NCI-H226 (cell line): ENCODE data around the gene GATA2.

ENCODE experiments used
- DNase-seq: peaks from one replicate; pipeline ENCODE4 v3.0.0-alpha.2; 2015

Gene GATA2

DNA sequence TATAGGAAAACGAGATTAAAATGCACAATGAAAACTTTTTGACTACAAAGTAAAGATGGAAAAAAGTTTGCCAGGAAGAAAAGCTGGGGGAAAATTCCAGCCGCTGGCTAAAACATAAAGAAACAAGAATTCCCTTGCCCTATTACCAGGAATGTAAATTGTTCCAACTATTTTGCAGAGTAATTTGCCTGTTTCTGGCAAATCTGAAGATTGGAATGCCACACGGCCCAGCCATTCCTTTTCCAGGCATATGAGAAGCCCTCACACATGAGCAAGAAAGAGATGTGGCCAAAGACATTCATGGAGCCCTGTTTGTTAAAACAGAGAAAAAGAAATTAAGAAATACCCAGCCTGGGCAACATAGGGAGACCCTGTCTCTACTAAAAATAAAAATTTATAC, 8.4 kb upstream of the GATA2 start:
- no peak for DNase-seq

DNA sequence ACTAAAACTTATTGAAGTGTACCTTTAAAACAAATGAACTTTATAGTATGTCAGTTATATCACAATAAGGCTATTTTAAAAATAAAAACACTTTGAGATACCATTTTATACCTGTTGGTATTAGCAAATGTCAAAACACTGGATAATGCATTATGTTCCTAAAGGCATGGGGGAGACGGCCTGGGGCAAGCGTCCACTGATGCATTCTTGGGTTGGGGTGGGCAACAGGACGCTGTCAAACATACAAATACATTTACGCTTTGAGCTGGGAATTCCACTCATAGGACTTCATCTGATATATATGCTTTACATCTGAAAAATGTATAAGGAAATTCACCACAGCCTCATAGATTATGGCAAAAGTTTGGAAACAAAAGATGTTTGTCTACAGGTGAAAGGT, 7.6 kb upstream of the GATA2 start:
- no peak for DNase-seq

DNA sequence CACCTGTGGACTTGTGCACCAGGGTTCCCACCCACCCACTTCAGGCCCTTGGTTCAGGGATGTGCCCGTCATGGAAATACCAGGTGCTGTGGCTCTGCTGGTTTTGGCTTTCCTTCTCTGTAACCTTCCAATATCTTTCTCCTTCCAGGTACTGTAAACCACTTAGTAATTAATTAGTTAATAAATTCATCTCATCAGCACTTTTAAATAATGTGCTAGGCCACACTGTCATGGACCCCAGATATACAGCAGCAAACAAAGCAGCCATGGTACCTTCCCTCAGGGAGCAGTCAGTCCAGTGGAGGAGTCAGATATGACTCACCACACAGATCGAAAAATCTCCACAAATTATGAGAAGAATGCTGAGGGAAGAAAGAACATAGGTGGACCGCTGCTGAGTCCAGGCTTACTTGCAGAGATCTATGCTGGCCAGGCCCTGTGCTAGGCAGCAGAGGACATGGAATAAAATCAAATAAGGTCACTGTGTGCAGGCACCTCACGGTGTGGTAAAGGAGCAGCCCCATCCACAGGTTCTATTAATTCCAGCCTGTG, 6.8 kb upstream of the GATA2 start:
- peak; percentile 51 for DNase-seq

DNA sequence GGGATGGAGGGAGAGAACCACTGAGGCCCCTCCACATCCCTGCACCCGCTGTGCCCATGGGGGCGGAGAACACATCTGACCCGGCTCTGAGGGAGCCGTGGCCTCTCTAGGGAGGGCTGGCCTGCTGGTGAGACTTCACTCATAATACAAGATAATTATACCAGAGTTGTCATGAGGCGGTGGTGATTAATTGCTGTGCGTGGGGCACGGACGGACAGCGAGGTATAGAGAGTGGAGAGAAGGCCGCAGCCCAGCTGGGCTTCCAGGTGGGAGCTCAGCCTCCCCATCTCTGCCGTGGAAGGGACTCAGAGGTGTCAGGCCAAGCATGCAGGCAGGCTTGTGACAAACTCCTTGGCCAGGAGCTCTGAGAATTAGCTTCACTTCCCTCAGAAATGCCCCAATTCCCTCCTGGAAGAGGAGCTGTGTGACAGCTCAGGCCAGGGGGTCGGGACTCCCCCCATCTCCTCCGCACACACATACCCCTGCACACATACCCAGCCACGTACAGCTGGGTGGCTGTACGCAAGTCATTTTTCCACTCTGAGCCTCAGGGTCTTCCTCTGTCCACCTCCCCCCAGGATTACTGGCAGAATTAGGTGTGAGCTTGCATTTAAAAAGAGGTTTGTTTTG, 6.0 kb upstream of the GATA2 start:
- DNase-seq: no peak

DNA sequence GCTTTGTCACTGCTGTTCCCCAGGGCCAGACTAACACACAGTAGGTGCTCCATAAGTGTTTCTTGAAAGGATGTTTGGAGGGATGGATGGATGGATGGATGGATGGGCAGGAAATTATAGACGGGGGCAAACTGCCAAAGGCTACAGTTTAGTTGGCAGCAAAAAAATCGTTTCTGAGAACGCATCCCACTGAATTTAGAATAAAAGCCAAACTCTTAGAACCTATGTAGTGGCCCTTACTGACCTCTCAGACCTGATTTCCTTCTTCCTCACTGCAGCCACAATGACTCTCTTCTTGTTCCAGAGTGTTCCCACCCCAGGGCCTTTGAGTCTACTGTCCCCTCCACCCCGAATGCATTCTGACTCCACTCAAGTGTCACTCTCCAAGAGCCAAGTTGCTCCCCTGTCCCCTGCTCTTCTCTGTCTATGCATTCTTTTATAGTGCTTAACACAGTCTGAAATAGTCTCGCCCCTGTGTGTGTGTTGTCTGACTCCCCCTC, 5.2 kb upstream of the GATA2 start:
- no peak for DNase-seq

DNA sequence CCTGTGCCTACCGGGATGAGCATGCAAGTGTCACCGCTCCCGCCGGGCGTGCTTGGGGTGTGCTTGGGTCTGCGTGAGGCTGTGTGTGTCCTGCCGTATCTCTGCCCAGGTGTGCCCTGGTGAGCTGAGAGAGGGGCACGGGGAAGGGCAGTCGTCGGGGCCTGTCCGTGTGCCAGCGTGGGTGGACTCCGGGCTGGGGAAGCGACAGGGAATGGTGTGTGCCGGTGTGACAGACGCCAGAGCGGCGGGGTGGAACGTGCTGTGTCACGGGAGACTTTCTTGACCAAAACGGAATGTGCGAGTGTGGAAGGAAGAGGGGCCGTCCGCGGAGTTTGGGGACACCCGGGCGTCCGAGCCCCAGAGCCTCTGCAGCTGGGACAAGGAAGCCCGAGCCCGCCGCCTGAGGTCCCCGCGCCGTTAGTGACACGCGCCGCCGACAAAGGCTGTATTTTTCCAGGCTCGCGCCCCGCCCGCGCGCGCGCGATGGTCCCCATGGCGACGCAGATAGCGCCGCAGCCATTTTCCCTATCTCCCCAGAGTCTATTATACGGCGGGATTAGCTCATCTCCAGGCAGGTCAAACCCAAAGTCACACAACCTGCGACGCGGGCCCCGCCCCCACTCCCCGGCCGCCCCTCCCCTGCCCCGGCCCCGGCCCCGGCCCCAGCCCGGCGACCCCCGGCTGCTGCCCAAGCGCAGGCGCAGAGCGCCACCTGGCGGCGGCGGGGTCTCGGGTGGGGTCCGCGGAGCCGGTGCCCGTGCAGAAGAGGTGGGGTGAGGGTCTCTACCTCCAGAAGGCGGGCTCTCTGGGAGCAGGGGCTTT, 4.5 kb upstream of the GATA2 start:
- DNase-seq: peak; percentile 5

DNA sequence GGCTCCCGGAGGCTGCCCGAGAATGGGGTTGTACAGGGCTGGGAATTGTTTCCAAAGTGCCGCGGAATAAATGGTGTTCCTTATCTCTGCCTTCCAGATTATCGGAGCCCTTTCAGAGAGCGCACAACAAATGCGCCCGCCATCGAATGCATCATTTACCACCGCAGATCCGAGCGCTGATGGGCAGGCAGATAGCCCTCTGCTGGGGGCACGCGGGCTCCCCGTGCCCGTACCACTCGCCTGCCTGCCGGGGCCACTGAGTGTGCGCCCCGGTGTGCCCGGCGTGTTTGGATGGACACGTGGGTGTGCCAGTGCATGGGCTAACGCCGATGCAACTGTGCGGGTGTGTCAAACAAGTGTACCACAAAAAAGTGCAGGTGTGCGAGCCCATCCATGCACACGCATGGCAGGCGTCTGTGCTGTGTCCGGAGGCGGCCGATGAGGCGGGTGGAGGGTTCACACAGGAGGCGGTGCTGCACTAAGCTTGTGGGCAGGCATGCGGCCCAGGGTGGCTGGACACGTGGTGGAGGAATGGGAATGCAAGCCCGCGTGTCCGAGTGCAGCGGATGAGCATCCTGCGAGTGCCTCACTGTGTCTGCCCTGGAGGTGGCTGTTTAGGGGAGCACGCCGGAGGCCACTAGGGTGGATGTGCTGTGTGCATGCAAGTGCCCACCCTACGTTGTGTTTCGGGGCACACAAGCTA, 3.8 kb upstream of the GATA2 start:
- DNase-seq: no peak

DNA sequence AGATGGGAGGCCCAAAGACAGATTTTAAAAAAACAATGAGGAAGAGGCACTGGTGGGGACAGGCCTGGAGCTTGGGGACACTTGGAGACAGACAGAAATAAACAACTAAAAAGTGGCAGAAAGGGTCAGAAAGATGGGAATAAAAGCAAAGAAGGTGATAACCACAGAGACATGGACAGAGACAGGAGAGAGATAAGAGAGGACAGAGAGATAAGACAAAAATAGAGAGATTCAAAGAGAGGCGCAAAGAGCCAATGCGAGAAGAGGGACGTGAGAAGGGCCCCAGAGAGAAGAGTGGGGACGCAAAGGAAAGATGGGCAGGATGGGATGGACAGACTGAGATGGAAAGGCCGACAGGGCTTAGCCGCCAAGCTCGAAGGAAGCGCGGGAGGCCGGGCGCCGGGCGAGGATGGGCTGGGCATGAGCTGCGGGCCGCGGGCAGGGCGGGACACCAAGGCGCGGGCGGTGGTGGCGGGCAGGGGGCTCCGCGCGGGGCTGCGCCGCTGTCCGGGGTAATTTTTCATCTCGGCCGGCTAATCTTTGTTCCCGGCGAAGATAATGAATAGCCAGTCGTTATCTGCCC, 3.1 kb upstream of the GATA2 start:
- DNase-seq: no peak

DNA sequence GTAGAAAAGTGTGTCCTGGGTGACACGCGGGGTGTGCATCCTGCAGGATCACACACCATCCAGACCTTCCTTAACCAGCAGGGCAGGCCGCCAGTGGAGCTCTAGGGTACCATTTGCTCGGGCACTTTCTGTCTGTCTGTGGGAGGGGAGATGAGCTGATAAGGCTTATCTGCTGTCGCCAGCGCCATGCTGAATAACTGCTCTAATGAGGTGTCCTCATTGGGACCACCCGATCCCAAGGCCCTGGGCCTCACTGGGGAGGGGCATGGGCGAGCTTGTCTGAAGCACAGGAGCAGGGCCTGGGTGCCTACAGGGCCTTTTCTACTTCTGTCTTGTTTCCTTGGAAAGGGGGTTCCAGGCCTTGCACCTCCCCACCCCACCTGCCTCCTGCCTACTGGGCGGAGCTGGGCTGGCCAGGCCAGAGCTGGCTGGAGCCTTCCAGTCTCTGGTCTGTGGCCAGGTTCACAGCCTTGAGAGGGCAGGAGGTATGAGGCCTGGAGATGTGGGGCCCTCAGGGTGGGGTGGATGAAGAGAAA, 2.5 kb upstream of the GATA2 start:
- no peak for DNase-seq

DNA sequence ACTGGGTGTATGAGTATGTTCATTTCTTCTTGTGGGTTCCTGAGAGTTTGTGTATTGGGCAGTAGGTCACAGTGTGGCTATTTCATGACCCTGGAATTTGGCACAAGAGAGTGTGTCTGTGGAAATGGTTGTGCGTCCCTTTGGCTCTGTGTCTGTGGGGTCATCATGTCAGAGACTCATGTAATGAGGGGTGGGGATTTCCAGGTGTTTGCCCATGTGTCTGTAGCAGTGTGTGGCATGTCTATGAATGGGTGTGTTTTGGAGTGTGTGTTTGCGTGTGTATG, 1.3 kb upstream of the GATA2 start:
- no peak for DNase-seq

DNA sequence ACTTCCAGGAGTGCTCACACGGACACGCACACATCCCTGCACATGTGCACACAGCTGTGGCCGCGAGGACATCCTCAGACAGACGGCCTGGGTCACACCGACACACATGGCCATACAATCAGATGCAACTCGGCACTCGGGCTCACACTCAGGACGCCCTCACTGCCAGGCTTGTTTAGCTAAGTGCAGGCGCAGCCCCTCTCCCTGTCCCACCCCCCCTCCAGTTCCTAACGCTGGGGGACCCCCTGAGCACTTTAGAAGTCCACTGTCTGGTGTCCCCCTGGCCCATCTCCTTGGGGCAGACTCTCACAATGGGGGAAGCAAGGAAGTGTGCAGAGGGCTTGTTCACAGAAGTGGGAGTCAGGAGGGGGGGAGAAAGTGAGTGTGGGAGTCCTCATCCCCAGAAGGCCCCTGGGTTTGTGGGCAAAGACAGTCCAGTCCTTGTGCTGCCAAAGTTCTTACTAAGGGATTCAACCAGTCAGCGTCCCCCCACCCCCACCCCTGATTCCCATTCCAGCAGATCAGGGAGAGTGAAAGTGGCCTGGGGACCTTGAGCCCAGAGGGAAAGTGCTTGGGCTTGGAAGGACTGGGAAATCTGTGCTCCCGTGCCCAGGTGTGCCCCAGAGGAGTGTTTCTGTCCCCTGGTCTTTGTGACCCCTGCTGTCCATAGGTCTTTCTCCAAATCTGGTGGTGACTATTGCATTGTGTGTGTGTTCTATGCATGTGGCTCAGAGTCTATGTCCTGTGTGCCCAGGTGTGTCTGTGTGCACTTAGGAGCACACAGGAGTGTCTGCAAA, 767 bp upstream of the GATA2 start:
- DNase-seq: no peak

DNA sequence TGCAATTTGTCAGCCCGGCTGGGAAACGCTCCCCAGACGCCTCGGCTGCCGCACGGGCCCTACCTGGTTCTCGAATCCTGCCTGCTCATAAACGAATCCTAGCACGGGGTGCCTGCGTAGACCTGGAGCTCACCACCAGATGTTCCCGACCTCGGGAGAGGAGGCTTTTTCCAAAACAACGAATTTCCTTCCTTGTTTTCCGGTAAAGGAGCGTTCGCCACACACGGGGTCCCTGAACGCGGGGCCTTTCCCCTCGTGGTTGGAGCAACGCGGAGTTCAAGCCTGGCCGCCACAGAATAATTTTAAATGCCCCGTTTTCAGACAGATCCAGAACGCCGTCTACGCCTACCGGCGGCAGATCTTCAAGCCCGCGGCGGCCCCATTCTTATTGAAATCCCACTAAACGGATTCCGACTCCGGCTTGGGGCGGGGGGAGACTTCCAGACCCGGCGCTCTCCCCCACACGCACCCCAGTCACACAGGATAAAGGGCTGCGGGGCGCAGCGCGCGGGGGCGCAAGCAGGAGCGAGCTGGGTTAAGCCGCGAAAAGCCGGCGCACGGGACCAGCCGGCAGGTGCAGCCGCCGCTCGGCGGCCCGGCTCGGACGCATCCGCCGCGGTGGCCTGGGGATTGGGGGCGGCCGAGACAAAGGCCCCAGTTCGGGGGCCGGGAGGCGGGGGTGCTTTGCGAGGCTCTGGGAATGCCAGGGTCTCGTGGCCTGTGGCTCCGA, 895 bp downstream of the GATA2 start:
- no peak for DNase-seq

DNA sequence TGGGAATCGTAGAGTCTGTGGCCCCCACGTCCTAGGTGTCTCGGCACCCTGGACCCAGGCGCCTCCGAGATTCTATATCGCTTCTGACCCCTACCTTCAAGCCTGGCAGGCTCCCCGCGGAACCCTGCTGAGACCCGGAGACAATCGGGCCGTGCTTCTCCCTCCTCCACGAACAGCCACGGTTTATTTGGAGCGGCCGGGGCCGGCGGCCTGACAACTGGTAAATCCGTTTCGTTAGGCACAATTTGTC, 1.4 kb downstream of the GATA2 start:
- no peak for DNase-seq

DNA sequence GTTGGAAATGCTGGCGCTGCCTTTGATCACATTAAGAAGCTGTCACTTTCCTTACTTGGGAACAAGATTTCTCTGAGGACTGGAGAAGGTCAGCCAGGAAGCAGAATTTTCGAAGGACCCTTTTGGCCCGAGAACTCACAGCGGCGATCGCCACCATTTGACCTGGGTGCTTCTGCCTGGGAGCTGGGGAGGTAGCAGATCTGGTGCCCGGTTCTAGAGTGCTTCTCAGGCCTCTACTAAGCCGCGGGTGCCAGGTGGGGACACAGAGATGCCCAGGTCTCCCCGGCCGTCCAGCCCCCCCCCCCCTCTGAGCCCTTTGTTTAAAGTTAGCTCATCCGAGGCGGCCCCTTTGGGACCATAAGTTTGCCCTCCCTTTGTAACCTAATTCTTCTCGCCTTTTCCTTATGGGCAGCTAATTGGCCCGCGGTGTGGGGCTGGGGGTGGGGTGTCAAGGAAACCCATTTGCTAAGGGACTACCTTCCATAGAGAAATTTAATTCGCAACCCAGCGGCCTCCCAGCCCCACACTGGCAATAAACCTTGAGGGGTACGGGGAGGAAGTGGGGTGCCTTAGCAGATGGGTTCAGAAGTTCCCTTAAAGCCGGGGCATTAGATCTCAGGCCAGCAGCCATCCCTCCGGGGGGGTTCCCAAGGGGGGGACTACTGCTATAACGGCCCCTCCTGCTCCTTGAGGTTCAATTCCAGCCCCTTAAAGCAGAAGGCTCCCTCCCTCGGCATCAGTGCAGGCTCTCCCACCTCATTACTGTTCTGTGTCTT, 1.9 kb downstream of the GATA2 start:
- DNase-seq: no peak

DNA sequence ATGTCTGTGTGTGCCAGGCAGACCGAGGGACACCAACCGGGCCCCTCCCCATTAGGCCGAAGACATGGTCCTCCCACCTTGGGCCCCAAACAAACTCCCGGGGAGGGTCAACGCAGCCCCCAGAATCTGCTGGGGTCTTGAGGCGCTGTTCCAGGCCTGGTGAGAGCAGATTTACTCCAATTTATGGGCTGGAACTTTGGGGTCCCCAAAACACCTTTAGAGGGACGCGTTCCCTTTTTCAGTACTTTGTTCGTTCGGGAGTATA, 2.4 kb downstream of the GATA2 start:
- DNase-seq: no peak

DNA sequence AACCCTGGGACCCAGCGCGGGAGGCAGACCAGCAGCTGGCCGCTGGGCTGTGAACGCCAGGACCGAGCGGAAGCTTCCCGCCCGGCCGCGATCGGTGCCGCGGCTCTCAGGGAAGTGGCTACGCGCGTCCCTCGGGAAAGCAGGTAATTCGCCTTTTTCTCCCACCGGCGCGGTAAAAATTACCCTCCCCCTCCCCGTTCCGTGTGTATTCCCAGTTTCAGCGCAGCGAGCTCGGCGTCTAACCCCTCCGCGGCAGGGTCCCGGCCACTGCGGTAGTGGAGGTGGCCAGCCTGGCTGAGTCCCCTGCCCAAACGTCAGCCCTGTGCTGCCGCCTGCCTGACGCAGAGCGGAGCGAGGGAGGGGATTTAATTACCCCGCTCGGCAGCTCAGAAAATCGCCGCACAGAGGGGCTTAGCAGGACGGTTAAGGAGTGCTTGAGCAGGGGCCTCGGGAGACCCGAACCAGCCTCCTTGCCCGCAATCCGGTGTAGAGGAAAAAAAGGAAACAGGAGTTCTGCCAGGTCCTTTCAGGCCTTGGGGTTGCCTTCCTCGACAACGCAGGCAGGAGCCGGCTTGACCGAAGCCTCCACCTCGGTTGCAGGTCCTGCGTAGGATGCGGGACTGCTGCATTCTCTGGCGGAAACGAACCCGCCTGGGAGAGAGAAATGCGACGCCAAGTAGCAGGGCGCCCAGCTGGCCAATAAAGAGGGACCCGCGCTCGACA, 2.9 kb downstream of the GATA2 start:
- no peak for DNase-seq

DNA sequence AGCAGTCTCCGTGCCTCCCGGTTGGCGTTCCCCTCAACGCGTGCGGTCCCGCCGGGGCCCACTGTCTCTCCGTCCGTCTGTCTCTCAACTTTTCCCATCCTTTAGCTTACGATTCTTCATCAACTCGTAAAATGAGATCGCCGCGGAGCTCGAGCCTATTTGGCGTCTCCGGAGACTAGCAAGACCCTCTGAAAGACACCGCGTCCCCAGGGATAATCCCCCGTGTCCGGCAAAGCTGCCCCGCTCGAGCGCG, 3.4 kb downstream of the GATA2 start:
- DNase-seq: no peak

DNA sequence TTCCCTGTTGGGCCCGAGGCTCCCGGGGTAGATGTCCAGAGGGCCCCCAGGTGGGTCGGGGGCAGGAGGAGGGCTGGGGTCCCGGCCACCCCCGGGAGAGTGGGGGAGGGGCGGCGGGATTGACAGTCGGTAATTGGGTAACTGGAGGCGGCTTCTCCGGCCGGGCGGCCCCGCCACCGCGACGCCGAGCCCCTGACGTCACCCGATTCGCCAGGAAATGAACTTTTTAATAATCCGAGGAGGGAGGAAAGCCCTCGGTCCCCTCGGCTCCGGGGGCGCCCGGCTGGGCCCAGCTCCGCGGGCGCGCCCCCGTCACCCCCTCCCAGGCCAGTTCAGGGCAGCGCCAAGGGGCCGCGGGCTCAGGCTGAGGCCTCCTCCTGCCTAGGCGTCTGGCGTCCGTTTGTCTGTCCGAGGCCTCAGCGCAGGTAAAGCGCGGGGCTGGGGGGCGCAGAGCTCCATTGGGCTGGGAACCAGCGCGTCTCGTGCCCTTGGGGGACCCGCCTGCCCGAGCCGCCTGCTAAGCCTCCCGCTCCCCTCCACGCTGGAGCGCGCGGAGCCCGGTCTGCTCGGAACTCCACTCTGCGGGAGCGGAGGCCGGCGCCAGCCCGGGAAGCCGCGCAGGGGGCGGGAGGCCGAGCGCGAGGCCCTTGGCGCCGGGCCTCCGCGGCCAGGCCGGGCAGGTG, 3.9 kb downstream of the GATA2 start:
- peak; percentile 47 for DNase-seq

DNA sequence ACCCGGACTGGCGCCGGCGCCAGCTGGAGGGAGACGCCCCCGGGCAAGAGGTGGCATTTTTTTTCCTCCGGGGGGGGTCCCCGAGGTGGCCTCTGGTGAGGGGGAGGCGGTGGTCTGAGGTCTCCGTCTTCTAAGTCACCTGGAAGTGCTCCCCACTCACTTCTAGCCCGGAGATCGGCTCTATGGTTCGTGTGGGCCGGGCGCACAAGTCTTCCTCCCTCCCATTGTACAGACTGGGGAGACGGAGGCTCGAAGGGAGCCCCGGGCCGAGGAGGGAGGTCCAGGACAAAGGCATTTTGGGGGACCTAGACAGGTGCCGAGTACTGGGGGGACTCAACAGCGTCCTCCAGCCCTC, 4.4 kb downstream of the GATA2 start:
- DNase-seq: peak; percentile 42

DNA sequence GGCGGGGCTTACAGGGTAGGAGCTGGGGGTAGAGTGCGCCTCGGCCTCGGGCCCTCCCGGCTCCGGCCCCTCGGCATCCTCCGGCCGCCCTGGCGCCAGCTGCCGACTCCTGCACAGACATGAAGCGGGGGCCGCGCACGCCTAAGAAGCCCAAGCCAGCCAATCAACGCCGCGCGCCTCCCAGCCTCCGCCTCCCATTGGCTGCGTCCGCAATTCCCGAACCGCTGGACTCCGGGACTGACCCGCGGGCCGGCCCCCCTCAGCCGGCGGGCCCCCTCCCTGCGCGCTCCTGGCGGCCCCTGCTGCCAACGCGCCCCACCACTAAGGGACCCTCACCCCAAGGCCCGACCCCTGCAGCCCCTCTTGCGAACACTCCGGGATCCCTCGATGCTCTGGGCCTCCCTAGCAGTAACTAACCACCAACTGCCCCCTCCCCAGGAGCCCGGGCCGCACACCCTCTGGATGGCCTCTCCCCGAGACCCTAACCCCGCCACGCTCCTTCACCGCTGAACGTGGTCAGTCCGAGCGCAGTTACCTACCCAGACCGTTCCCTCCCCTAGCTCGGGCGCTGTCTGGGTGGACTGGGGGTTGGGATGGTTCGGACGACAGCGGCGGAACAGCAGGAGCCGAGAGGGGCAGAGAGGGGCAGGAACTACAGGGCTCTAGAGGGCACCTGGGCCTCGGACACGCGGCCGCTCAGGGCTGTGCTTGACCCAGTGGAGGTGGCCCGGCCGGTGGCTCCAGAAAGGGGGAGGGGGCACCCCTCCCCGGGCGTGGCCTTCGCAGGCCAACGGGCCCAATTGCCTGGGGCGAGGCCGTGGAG, 5.0 kb downstream of the GATA2 start:
- DNase-seq: peak; percentile 95
